SK-N-MC (cell line): ENCODE data around the gene OPN1MW.
"Not testable (repeated sequence)": the region's sequence is repeated elsewhere in the genome, so short reads cannot be mapped to it uniquely, and the experiment has no call there.

Source experiments
- EZH2 ChIP-seq: fragments of 200-600 bp; sonication (generic); IDR thresholded peaks from one replicate; pipeline ENCODE4 v1.6.1; 2017; ENCODE audit warnings: antibody characterized with exemption
- POLR2AphosphoS5 ChIP-seq: IDR thresholded peaks from 2 replicates; pipeline ENCODE4 v1.6.1; 2012; ENCODE audit warnings: mild to moderate bottlenecking, low read depth, low read length, borderline replicate concordance

DNA sequence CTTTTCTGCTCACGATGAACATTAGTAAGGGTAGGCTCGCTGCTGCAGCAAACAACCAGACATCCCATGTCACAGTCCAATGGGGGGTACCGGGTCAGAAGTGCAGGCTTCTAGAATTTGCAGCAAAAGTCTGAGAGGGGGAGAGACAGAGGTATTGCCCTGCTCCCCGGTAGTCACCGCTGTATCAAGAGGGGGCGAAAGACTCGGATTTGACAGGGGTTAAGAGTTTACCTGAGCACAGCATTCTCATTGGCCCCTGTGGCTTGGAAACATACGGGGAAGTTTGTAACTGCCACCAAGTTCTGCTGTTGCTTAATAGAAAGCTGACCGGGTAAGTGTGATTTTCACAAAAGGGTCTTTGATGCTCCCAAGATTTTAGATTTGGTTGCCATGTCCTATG is 28.7 kb downstream of the OPN1MW start:
- TF ChIP-seq EZH2, POLR2AphosphoS5: not testable (repeated sequence)
